ENCODE measurements around the gene MSMP. TPM values are rescaled to one million over a fixed set of nuclear protein-coding genes. Genes with fewer than 3 reads are reported as not detected.

MSMP gene
- total and polyA plus RNA-seq, 10 of the 15 experiments (the other 5 are each of a cell fraction or from before 2014, with no cell fraction given), result 0.33 to 2.4 (median 0.86) TPM; not detected in 4

- Histone ChIP-seq H3K4me3 (peak overlapping the region; percentile 93), H3K9ac (ENCODE audit: control insufficient read depth, insufficient read depth, low read length) (peak overlapping the region; percentile 90; the same call in 1 of the 2 replicates), H3K79me2 (ENCODE audit: control insufficient read depth, insufficient read depth, low read length) (peaks cover 62% of the 10 kb centered on the region), H2AFZ (ENCODE audit: control insufficient read depth, low read depth, low read length) (no peak overlapping the region), H3K4me1 (ENCODE audit: control insufficient read depth, insufficient read depth, low read length) (peaks cover 23% of the 10 kb centered on the region), H3K4me2 (ENCODE audit: control insufficient read depth, insufficient read depth) (peak overlapping the region; percentile 99), H3K9me3 (replicated peaks; ENCODE audit: control insufficient read depth, insufficient read depth, low read length) (no peaks in the 10 kb centered on the region), H4K20me1 (ENCODE audit: control insufficient read depth, insufficient read depth) (no peaks in the 10 kb centered on the region), H3K27me3 (replicated peaks in 1 of 2; ENCODE audit: control insufficient read depth in 2 of 2, insufficient read depth in 2 of 2, low read length in 1 of 2) (no peaks in the 10 kb centered on the region), H3K27ac (ENCODE audit: control insufficient read depth, insufficient read depth) (peak overlapping the region; percentile 92), H3K36me3 (ENCODE audit: control insufficient read depth in 2 of 2, insufficient read depth in 2 of 2, low read length in 1 of 2) (peaks cover 24 to 30% of the 10 kb centered on the region in 2 experiments)
- ChIA-PET SMC1A (ENCODE audit: uncharacterized antibody, unreplicated experiment) (interaction anchor here (0.8 to 8.0 kb wide), 21 partner anchors 11 to 123 kb away, joined by 3 to 145 read pairs (median 7); partner anchors contain the start of genes ARHGEF39, CCDC107, GBA2 and MSMP), CTCF (interaction anchor here (0.6 to 9.5 kb wide), 34 partner anchors 8 to 173 kb away, joined by 3 to 183 read pairs (median 6); partner anchors contain the start of genes ARHGEF39, CCDC107, GBA2 and HINT2), RAD21 (ENCODE audit: unreplicated experiment) (interaction anchor here (0.7 to 8.6 kb wide), 15 partner anchors 10 to 122 kb away, joined by 3 to 133 read pairs (median 15); partner anchors contain the start of genes ARHGEF39, CCDC107, CD72 and GBA2), POLR2A (interaction anchor here (0.9 to 8.1 kb wide), 9 partner anchors 13 to 123 kb away, joined by 4 to 163 read pairs (median 10); partner anchors contain the start of genes ARHGEF39, CCDC107, GBA2 and HINT2)
- TF ChIP-seq CTCF (IDR thresholded peaks at IDR 0.05 in 2 of 3, conservative IDR thresholded peaks at IDR 0.05 in 1 of 3; ENCODE audit: control insufficient read depth in 2 of 3, extremely low read depth in 1 of 3, insufficient read depth in 1 of 3, low read depth in 3 of 3, low read length in 3 of 3), result peak; percentile 40 to 46 (median 42); a peak in 5 of 6 replicates
- 0 out of 2 replicates have a peak, but pooled peaks have one; percentile 32 for TF ChIP-seq CHD2 (IDR thresholded peaks at IDR 0.05; ENCODE audit: borderline replicate concordance, low read depth, low read length)
- TF ChIP-seq RFX5 (IDR thresholded peaks at IDR 0.05; ENCODE audit: low read depth, low read length), result peak; percentile 98
- TF ChIP-seq, protein P1, sequence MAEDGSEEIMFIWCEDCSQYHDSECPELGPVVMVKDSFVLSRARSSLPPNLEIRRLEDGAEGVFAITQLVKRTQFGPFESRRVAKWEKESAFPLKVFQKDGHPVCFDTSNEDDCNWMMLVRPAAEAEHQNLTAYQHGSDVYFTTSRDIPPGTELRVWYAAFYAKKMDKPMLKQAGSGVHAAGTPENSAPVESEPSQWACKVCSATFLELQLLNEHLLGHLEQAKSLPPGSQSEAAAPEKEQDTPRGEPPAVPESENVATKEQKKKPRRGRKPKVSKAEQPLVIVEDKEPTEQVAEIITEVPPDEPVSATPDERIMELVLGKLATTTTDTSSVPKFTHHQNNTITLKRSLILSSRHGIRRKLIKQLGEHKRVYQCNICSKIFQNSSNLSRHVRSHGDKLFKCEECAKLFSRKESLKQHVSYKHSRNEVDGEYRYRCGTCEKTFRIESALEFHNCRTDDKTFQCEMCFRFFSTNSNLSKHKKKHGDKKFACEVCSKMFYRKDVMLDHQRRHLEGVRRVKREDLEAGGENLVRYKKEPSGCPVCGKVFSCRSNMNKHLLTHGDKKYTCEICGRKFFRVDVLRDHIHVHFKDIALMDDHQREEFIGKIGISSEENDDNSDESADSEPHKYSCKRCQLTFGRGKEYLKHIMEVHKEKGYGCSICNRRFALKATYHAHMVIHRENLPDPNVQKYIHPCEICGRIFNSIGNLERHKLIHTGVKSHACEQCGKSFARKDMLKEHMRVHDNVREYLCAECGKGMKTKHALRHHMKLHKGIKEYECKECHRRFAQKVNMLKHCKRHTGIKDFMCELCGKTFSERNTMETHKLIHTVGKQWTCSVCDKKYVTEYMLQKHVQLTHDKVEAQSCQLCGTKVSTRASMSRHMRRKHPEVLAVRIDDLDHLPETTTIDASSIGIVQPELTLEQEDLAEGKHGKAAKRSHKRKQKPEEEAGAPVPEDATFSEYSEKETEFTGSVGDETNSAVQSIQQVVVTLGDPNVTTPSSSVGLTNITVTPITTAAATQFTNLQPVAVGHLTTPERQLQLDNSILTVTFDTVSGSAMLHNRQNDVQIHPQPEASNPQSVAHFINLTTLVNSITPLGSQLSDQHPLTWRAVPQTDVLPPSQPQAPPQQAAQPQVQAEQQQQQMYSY (CRISPR knock-in tag; IDR thresholded peaks at IDR 0.05), result no peak
- peak; percentile 30 to 41; a peak in 2 of 4 replicates for TF ChIP-seq BHLHE40 (IDR thresholded peaks at IDR 0.05; ENCODE audit: borderline replicate concordance in 1 of 2, low read depth in 2 of 2, low read length in 1 of 2)
- TF ChIP-seq HDGF (IDR thresholded peaks at IDR 0.05), result peak; percentile 87
- TF ChIP-seq NFYB (IDR thresholded peaks at IDR 0.05; ENCODE audit: insufficient read depth, low read depth, low read length), result peak; percentile 84
- TF ChIP-seq FOXK2 (IDR thresholded peaks at IDR 0.05), result no peak
- TF ChIP-seq NBN (IDR thresholded peaks at IDR 0.05), result 0 out of 2 replicates have a peak, but pooled peaks have one; percentile 48
- peak; percentile 79 for TF ChIP-seq CREM (IDR thresholded peaks at IDR 0.05; ENCODE audit: low read depth)
- TF ChIP-seq TARDBP (IDR thresholded peaks at IDR 0.05; ENCODE audit: borderline replicate concordance), result no peak
- TF ChIP-seq WRNIP1 (IDR thresholded peaks at IDR 0.05; ENCODE audit: borderline replicate concordance, low read depth, low read length), result no peak
- TF ChIP-seq RUNX3 (IDR thresholded peaks at IDR 0.05; ENCODE audit: low read length), result no peak
- 0 out of 2 replicates have a peak, but pooled peaks have one; percentile 17 for TF ChIP-seq RAD21 (IDR thresholded peaks at IDR 0.05; ENCODE audit: insufficient read depth, low read depth, low read length)
- peak in 1 of 2 experiments; percentile 49; a peak in 1 of 4 replicates for TF ChIP-seq CEBPB (IDR thresholded peaks at IDR 0.05; ENCODE audit: borderline replicate concordance in 1 of 2, low read depth in 2 of 2, low read length in 2 of 2)
- ATAC-seq, result peak; percentile 80
- WGBS (ENCODE audit: insufficient coverage, insufficient replicate concordance, low lambda C conversion rate, missing lambda C conversion rate), result 7% methylated on average over 3 of the region's 3 CpGs
- intact Hi-C loops (cut with micrococcal nuclease; ENCODE audit: unreplicated experiment) (loop anchor here (10.0 kb wide), 1 partner anchor 652 kb away; the partner anchor contains the start of genes FANCG and VCP), in situ Hi-C loops (cut with MboI) (loop anchor here (5.0 kb wide), 1 partner anchor 120 kb away; the partner anchor contains the start of gene TESK1)
- no TSS peak for BruUV-seq (replicated peaks)
- FAIRE-seq, result no peak
- DNase-seq (ENCODE audit: low read depth, low spot score), result no peak
Measured at GRCh38 chr9:35726931-35727330, 27.1 kb downstream of the MSMP start.

All from GM12878 (cell line).